PC-9 (cell line): ENCODE measurements around the gene ELN. TPM values are rescaled to one million over a fixed set of nuclear protein-coding genes. Genes with fewer than 3 reads are reported as not detected.

Source experiments
- BruUV-seq: library from RNA; stranded (reverse); fragments of 400-500 nt; replicated peaks from 2 replicates; lab custom pipeline; 2021; lab: Mats Ljungman, UMichigan
- CTCF ChIA-PET: fragments of 300-600 bp; sonication (Branson Sonifier 250); formaldehyde crosslinking; loops from one replicate; lab custom pipeline; 2022; ENCODE audit warnings: antibody characterized with exemption; lab: Charles Lee
- POLR2A ChIA-PET: fragments of 300-600 bp; sonication (Branson Sonifier 250); formaldehyde crosslinking; loops from one replicate; lab custom pipeline; 2022; ENCODE audit warnings: antibody characterized with exemption; ENCODE audit not compliant: unreplicated experiment; lab: Charles Lee
- DNase-seq, 2 experiments: peaks; one replicate each; pipeline versions ENCODE4 v3.0.0 to v3.0.0-alpha.2; 2015 to 2022; ENCODE audit warnings: mixed read lengths in 1 of 2
- H2AFZ ChIP-seq: fragments of 200-600 bp; sonication (generic); 2 replicates; pipeline ENCODE4 v1.8.1; 2017; ENCODE audit warnings: antibody characterized with exemption
- H3F3A ChIP-seq: fragments of 200-600 bp; sonication (generic); 2 replicates; pipeline ENCODE4 v1.8.1; 2017; ENCODE audit warnings: antibody characterized with exemption, mild to moderate bottlenecking, low read depth; ENCODE audit not compliant: insufficient read depth
- H3K27ac ChIP-seq: fragments of 200-600 bp; sonication (generic); 2 replicates; pipeline ENCODE4 v1.6.1; 2016; ENCODE audit warnings: mixed run types
- H3K27me3 ChIP-seq: fragments of 200-600 bp; sonication (generic); 2 replicates; pipeline ENCODE4 v1.6.1; 2016; ENCODE audit warnings: low read depth, mixed run types; ENCODE audit not compliant: insufficient read depth
- H3K36me3 ChIP-seq: fragments of 200-600 bp; sonication (generic); 2 replicates; pipeline ENCODE4 v1.6.1; 2016; ENCODE audit warnings: low read depth, mixed run types
- H3K4me1 ChIP-seq: fragments of 200-600 bp; sonication (generic); replicated peaks from 2 replicates; pipeline ENCODE4 v1.6.1; 2016; ENCODE audit warnings: mixed run types; ENCODE audit not compliant: insufficient read depth
- H3K4me2 ChIP-seq: fragments of 200-600 bp; sonication (generic); 2 replicates; pipeline ENCODE4 v1.6.1; 2017; ENCODE audit warnings: mixed run types
- H3K4me3 ChIP-seq: fragments of 200-600 bp; sonication (generic); 2 replicates; pipeline ENCODE4 v1.6.1; 2016; ENCODE audit warnings: mixed run types
- H3K79me2 ChIP-seq: fragments of 200-600 bp; sonication (generic); 2 replicates; pipeline ENCODE4 v1.6.1; 2017; ENCODE audit warnings: low read depth, mixed run types
- H3K9me2 ChIP-seq: fragments of 200-600 bp; sonication (generic); 2 replicates; pipeline ENCODE4 v1.8.1; 2017; ENCODE audit warnings: mild to moderate bottlenecking; ENCODE audit not compliant: insufficient read depth
- H3K9me3 ChIP-seq: fragments of 200-600 bp; sonication (generic); 2 replicates; pipeline ENCODE4 v1.8.1; 2016; ENCODE audit warnings: low read depth; ENCODE audit not compliant: insufficient read depth
- H4K20me1 ChIP-seq: fragments of 200-600 bp; sonication (generic); 2 replicates; pipeline ENCODE4 v1.8.1; 2017; ENCODE audit not compliant: insufficient read depth
- EZH2 ChIP-seq: fragments of 200-600 bp; sonication (generic); IDR thresholded peaks from 2 replicates; pipeline ENCODE4 v1.8.0; 2017; ENCODE audit warnings: antibody characterized with exemption, low read depth
- intact Hi-C: fragments of 100-400 bp; cut with micrococcal nuclease; formaldehyde crosslinking; loops from one replicate; pipeline ENCODE4 v1.10.0; 2022; ENCODE audit not compliant: unreplicated experiment
- total RNA-seq: library from RNA; stranded (reverse); gene quantifications from 2 replicates; pipeline ENCODE4 v1.2.3, GENCODE V29; 2021
- TF ChIP-seq, protein P1 (sequence below): fragments of 200-600 bp; sonication (generic); conservative IDR thresholded peaks from 2 replicates; pipeline ENCODE4 v1.6.1; 2017; ENCODE audit warnings: mixed run types, antibody characterized with exemption, mild to moderate bottlenecking, moderate library complexity

The ELN gene
- total RNA-seq, 1 experiment from 2014 or later, result 0.11 TPM

DNA sequence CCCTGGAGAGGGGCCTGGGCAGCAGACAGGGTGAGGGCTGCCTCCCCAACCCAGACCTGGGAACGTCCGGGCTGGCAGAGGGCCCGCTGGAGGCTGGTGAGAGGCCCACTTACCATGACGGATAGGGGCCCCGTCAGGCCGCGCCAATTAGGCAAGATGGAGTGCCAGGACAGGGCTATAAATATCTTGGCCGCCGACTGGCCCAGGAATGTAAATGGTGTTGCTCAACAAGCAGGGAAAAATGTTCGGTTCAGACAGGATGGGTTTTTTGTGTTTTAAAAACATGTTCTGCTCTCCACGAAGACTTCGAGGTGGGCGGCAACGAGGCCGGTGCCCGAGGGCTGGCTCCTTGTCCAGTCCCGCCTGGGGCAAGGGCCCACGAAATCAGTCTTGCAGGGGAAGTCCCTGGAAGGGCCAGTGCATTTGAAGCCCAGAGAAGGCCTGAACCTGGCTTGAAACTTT, 35.8 kb upstream of the ELN start:
- H3K4me3 ChIP-seq, result no peak overlapping the region
- TF ChIP-seq EZH2, result no peak
- TF ChIP-seq, protein P1, sequence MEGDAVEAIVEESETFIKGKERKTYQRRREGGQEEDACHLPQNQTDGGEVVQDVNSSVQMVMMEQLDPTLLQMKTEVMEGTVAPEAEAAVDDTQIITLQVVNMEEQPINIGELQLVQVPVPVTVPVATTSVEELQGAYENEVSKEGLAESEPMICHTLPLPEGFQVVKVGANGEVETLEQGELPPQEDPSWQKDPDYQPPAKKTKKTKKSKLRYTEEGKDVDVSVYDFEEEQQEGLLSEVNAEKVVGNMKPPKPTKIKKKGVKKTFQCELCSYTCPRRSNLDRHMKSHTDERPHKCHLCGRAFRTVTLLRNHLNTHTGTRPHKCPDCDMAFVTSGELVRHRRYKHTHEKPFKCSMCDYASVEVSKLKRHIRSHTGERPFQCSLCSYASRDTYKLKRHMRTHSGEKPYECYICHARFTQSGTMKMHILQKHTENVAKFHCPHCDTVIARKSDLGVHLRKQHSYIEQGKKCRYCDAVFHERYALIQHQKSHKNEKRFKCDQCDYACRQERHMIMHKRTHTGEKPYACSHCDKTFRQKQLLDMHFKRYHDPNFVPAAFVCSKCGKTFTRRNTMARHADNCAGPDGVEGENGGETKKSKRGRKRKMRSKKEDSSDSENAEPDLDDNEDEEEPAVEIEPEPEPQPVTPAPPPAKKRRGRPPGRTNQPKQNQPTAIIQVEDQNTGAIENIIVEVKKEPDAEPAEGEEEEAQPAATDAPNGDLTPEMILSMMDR, result no peak
- no peaks in the 10 kb centered on the region for H4K20me1 ChIP-seq
- no peaks in the 10 kb centered on the region for H3K27me3 ChIP-seq
- no peak overlapping the region for H2AFZ ChIP-seq
- intact Hi-C loops, result no loop called here
- H3K36me3 ChIP-seq, result no peaks in the 10 kb centered on the region
- ChIA-PET POLR2A (no interaction called here), CTCF (no interaction called here)
- no peak overlapping the region for H3K4me2 ChIP-seq
- no peaks in the 10 kb centered on the region for H3F3A ChIP-seq
- H3K9me3 ChIP-seq, result peaks cover 8% of the 10 kb centered on the region; the same call in 1 of the 2 replicates
- BruUV-seq, result no TSS peak
- H3K79me2 ChIP-seq, result no peaks in the 10 kb centered on the region
- DNase-seq, result no peak
- H3K4me1 ChIP-seq, result no peaks in the 10 kb centered on the region
- no peak overlapping the region for H3K27ac ChIP-seq
- no peaks in the 10 kb centered on the region for H3K9me2 ChIP-seq

DNA sequence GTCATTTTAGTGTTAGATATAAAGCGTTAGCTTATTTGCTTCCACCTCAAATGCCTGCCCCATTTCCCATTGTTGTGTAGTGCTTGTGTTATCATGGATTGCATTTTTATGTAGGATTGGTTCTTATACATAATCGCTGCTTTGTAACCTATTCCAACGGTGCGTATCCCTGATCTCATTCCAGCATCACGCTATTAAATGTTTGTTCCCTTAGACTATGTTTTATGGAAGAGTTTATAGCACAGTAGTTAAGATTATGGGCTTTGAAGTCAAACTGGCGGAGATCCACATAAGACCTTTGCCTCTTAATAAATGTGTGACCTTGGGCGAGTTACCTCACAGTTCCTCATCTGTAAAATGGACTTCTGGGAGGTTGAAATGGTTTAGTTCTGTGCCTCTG, 34.0 kb upstream of the ELN start:
- no peak overlapping the region for H3K4me2 ChIP-seq
- intact Hi-C loops, result no loop called here
- no TSS peak for BruUV-seq
- H3K9me2 ChIP-seq, result no peaks in the 10 kb centered on the region
- no peak overlapping the region for H3K4me3 ChIP-seq
- H3K4me1 ChIP-seq, result no peaks in the 10 kb centered on the region
- POLR2A ChIA-PET, result no interaction called here
- DNase-seq, result no peak
- H3K79me2 ChIP-seq, result no peaks in the 10 kb centered on the region
- no peak overlapping the region for H3K27ac ChIP-seq
- no peaks in the 10 kb centered on the region for H3F3A ChIP-seq
- no peak overlapping the region for H2AFZ ChIP-seq
- no peaks in the 10 kb centered on the region for H4K20me1 ChIP-seq
- no peaks in the 10 kb centered on the region for H3K36me3 ChIP-seq
- H3K27me3 ChIP-seq, result no peaks in the 10 kb centered on the region
- TF ChIP-seq, protein P1, result no peak
- no peak for TF ChIP-seq EZH2
- CTCF ChIA-PET, result no interaction called here
- H3K9me3 ChIP-seq, result peaks cover 8% of the 10 kb centered on the region; the same call in 1 of the 2 replicates

DNA sequence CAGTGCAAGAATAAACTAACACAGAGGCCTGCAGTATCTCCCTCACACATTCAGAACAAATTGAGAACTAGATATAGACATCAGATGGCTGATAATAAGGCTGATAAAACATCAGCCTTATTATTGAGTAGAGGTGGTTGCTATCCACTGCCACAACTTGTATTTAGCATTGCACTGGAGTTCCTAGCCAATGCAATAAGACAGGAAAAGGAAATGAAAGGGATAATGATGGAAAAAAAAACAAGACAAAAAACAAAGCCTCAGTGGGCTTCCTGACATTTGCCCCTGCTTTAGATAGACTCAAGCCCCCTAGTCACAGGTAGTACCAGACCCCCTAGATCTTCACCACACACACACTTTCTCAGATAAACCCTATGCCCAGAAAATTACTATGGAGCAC, 33.2 kb upstream of the ELN start:
- intact Hi-C loops, result no loop called here
- no TSS peak for BruUV-seq
- Histone ChIP-seq H3K4me2 (no peak overlapping the region), H3K27me3 (no peaks in the 10 kb centered on the region), H3K4me3 (no peak overlapping the region), H3K9me3 (peaks cover 8% of the 10 kb centered on the region; the same call in 1 of the 2 replicates), H3K27ac (no peak overlapping the region), H2AFZ (no peak overlapping the region), H3K4me1 (no peaks in the 10 kb centered on the region), H4K20me1 (no peaks in the 10 kb centered on the region), H3F3A (no peaks in the 10 kb centered on the region), H3K9me2 (no peaks in the 10 kb centered on the region), H3K79me2 (no peaks in the 10 kb centered on the region), H3K36me3 (no peaks in the 10 kb centered on the region)
- ChIA-PET POLR2A (no interaction called here), CTCF (no interaction called here)
- no peak for DNase-seq
- no peak for TF ChIP-seq EZH2
- TF ChIP-seq, protein P1, result no peak
